ENCODE results near the gene STX8. TPM values are rescaled to one million over a fixed set of nuclear protein-coding genes. Genes with fewer than 3 reads are reported as not detected.
"Not testable (repeated sequence)": the region's sequence is repeated elsewhere in the genome, so short reads cannot be mapped to it uniquely, and the experiment has no call there.

STX8 gene
- total RNA-seq, 1 donor from 2014 or later = 31.2 TPM

DNA sequence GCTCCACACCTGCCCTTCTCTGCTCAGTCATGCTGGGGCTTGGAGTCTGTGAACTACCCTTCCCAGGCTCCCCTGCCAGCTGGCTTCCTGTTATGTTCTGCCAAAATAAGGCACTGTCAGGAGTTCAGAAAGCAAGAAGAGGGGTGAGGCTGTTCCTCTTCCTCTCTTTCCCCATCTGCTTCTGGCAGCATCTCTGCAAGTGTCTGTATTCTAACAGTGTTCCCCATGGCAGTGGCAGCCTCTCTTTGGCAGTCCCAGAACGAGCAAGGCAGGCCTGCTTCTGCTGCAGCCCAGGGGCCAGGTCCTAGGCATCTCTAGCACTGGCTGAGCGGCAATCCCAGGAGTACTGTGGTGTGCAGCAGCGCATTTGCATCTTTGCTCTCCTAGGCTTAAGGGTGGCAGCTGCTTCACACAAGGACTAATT, 219.1 kb downstream of the STX8 start:
- TF ChIP-seq POLR2AphosphoS5 (IDR thresholded peaks at IDR 0.05; ENCODE audit: insufficient read depth in 1 of 2, low read depth in 1 of 2) = no peak
- TF ChIP-seq, protein P1, sequence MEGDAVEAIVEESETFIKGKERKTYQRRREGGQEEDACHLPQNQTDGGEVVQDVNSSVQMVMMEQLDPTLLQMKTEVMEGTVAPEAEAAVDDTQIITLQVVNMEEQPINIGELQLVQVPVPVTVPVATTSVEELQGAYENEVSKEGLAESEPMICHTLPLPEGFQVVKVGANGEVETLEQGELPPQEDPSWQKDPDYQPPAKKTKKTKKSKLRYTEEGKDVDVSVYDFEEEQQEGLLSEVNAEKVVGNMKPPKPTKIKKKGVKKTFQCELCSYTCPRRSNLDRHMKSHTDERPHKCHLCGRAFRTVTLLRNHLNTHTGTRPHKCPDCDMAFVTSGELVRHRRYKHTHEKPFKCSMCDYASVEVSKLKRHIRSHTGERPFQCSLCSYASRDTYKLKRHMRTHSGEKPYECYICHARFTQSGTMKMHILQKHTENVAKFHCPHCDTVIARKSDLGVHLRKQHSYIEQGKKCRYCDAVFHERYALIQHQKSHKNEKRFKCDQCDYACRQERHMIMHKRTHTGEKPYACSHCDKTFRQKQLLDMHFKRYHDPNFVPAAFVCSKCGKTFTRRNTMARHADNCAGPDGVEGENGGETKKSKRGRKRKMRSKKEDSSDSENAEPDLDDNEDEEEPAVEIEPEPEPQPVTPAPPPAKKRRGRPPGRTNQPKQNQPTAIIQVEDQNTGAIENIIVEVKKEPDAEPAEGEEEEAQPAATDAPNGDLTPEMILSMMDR (IDR thresholded peaks at IDR 0.05) = no peak
- no peak for TF ChIP-seq POLR2A (IDR thresholded peaks at IDR 0.05)
- no peaks in the 10 kb centered on the region for H3K36me3 ChIP-seq
- H3K4me3 ChIP-seq = no peak overlapping the region
- intact Hi-C loops (cut with DNase I) = no loop called here
- no peaks in the 10 kb centered on the region for H3K4me1 ChIP-seq
- H3K27me3 ChIP-seq = no peaks in the 10 kb centered on the region
- H3K9me3 ChIP-seq = no peaks in the 10 kb centered on the region
- DNase-seq (ENCODE audit: extremely low spot score in 2 of 2) = no peak
- H3K27ac ChIP-seq = no peak overlapping the region

DNA sequence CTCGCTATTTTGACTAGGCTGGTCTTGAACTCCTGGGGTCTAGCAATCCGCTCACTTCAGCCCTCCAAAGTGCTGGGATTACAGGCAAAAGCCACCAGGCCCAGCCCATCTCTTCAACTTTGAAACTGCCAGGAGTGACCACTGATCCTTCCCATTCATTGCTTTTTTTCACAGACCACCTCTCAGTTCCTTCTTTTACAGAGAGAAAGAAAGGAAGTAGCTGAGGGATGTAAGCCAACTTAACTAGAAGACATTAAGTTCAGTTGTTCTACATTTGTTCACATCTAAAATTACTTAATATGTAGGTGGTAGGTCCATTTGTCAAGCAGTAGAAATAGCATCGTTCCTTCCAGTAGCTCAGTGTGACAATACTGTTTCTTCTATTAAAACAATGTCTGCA, 219.8 kb downstream of the STX8 start:
- H3K27ac ChIP-seq = no peak overlapping the region
- no peaks in the 10 kb centered on the region for H3K36me3 ChIP-seq
- no peaks in the 10 kb centered on the region for H3K27me3 ChIP-seq
- H3K4me1 ChIP-seq = no peaks in the 10 kb centered on the region
- no peak overlapping the region for H3K4me3 ChIP-seq
- TF ChIP-seq POLR2AphosphoS5 (IDR thresholded peaks at IDR 0.05; ENCODE audit: insufficient read depth in 1 of 2, low read depth in 1 of 2) (no peak), POLR2A (IDR thresholded peaks at IDR 0.05) (no peak)
- TF ChIP-seq, protein P1 (IDR thresholded peaks at IDR 0.05) = no peak
- DNase-seq (ENCODE audit: extremely low spot score in 2 of 2) = no peak
- H3K9me3 ChIP-seq = no peaks in the 10 kb centered on the region
- intact Hi-C loops (cut with DNase I) = no loop called here

DNA sequence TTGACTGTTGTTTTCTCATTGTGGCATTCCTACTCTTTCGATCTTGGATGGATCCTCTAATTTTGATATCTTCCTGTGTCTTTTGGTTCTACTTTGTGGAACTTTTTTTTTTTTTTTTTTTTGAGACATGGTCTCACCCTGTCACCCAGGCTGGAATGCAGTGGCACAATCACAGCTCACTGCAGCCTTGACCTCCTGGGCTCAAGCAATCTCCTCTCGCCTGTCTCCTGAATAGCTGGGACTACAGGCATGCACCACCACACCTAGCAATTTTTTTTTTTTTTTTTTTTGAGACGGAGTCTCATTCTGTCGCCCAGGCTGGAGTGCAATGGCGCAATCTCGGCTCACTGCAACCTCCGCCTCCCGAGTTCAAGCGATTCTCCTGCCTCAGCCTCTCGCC, 220.4 kb downstream of the STX8 start:
- H3K27ac ChIP-seq; H3K4me3 ChIP-seq; H3K27me3 ChIP-seq; H3K9me3 ChIP-seq; intact Hi-C loops (cut with DNase I); DNase-seq (ENCODE audit: extremely low spot score in 2 of 2); H3K36me3 ChIP-seq; H3K4me1 ChIP-seq: not testable (repeated sequence)

DNA sequence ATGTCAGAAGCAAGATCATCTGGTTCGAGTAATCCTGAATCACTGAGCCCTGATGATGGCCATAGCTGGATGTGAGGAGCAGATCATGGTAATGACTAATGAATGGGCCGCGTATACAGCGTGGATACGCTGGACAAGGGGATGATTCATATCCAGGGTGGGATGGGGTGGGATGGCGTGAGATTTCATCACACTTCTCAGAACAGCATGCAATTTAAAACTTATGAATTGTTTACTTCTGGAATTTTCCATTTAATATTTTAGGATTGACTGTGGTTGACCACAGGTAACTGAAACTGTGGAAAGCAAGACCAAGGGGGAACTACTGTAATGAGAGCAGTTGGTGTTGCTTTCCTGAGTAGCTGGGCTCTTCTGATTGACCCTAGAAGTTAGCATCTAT, 225.5 kb downstream of the STX8 start:
- TF ChIP-seq, protein P1 (IDR thresholded peaks at IDR 0.05) = no peak
- TF ChIP-seq POLR2A (IDR thresholded peaks at IDR 0.05) = no peak
- TF ChIP-seq POLR2AphosphoS5 (IDR thresholded peaks at IDR 0.05; ENCODE audit: insufficient read depth in 1 of 2, low read depth in 1 of 2) = no peak
- H3K36me3 ChIP-seq = no peaks in the 10 kb centered on the region
- no peak for DNase-seq (ENCODE audit: extremely low spot score in 2 of 2)
- H3K9me3 ChIP-seq = no peaks in the 10 kb centered on the region
- intact Hi-C loops (cut with DNase I) = no loop called here
- H3K4me3 ChIP-seq = no peak overlapping the region
- no peaks in the 10 kb centered on the region for H3K4me1 ChIP-seq
- H3K27ac ChIP-seq = no peak overlapping the region
- H3K27me3 ChIP-seq = no peaks in the 10 kb centered on the region

DNA sequence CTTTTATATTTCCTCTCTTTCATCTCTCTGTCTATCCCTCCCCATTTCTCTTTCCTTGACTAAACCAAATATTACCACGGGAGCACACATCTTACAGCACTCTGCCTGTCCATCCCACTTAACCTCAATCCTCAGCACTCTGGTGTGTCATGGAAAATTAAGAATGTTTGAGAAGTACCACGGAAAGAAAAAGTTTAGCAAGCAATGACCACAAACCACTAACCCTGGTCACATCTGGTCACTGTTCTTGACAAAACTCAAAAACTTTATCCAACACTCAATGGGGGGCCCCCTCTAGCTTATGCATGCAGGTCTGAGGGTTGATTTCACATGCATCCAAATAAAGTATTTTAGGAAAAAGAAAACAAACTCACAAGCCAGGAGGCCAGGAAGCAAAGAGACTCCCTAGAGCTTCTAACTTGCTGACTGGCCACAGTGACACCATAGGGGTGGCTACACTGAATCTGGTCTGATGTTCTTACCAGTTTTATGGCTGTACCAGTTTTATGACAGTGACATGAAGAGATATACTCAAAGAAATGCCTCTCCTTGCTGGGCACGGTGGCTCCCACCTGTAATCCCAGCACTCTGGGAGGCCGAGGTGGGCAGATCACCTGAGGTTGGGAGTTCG, 229.2 kb downstream of the STX8 start:
- Histone ChIP-seq H3K4me3 (no peak overlapping the region), H3K27me3 (no peaks in the 10 kb centered on the region), H3K27ac (no peak overlapping the region), H3K4me1 (no peaks in the 10 kb centered on the region), H3K9me3 (no peaks in the 10 kb centered on the region), H3K36me3 (no peaks in the 10 kb centered on the region)
- intact Hi-C loops (cut with DNase I) = no loop called here
- TF ChIP-seq, protein P1 (IDR thresholded peaks at IDR 0.05) = no peak
- TF ChIP-seq POLR2A (IDR thresholded peaks at IDR 0.05) = no peak
- no peak for TF ChIP-seq POLR2AphosphoS5 (IDR thresholded peaks at IDR 0.05; ENCODE audit: insufficient read depth in 1 of 2, low read depth in 1 of 2)
- DNase-seq (ENCODE audit: extremely low spot score in 2 of 2) = no peak

Measured in vagina (tissue), 2 donors.